Activated CD8-positive, alpha-beta memory T cell treated with anti-CD3 and anti-CD28 coated beads, Interleukin-2, amount 50 U/mL, for 48 hours (primary cell): Measurements from ENCODE around the gene CENPU.
"Not testable (repeated sequence)": the region's sequence is repeated elsewhere in the genome, so short reads cannot be mapped to it uniquely, and the experiment has no call there.

Experiments
- DNase-seq: peaks from one replicate; pipeline ENCODE4 v3.0.0-alpha.2; 2020

The CENPU gene

DNA sequence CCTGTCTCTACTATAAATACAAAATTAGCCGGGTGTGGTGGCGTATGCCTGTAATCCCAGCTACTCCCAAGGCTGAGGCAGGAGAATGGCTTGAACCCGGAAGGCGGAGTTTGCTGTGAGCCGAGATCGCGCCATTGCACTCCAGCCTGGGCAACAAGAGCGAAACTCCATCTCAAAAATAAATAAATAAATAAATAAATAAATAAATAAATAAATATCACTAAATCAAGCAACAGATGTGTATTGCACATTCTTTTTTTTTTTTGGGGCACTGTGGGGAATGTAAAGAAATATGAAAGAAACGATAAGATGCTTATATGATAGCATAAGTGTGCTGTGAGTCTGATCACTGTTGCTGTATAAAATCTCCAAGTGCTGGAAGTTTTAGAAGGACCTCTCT lies 76.1 kb downstream of the CENPU start:
- DNase-seq, result not testable (repeated sequence)

DNA sequence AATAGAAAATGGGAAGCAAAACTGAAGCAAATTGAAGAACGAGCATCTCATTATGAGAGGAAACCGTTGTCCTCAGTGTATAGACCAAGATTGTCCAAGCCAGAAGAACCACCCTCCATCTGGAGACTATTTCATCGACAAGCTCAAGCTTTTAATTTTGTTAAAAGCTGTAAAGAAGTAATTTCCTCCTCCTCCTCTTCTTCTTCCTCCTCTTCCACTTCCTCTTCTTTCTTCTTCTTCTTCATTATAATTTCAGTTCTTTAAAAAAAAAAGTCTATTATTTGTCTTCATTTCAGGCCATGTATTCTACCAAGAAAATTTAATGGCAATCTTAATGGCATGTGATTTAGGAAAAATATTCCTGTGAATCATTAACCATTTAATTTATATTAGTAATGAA lies 76.8 kb downstream of the CENPU start:
- DNase-seq, result no peak

DNA sequence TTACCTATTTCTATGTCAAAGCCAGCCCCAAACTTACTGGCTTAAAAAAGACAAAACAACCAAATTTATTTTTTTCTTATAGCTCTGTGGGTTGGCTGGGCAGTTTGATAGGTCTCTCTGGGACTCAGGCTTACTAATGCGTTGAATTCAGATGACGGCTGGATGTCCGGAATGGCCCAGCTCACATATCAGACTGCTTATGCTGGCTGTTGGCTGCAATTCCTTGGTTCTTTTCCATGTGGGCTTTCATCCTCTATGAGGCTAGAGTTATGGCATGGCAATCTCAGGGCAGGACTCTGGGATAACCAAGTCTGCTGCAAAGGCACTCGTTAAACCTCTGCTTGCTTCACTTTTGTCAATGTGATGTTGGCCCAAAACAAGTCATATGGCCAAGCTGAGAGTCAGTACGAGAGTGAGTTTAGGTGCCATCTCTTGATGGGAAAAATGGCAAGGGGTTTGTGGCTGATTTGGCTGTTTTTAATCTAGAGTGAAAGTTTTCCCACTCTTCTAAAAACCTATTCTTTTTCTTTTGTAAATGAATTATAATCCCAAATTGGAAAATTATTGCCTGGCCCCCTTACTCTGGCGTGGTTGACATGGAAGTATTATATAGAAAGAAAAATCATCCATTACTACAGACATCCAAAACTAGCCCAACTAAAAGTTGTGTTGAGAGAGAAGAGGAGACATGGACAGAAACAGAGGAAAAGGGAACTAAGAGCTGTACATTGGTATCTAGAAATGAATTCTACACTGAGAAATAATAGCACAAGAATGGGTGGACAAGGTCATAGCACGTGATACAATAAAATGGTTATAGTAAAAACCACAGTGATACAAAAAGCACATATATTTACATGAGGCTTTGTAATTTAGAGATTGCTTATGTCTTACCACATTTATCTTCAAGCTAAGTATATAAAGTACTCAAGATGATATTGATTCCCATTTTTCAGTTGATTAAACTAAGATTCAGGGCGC lies 77.7 kb downstream of the CENPU start:
- no peak for DNase-seq

DNA sequence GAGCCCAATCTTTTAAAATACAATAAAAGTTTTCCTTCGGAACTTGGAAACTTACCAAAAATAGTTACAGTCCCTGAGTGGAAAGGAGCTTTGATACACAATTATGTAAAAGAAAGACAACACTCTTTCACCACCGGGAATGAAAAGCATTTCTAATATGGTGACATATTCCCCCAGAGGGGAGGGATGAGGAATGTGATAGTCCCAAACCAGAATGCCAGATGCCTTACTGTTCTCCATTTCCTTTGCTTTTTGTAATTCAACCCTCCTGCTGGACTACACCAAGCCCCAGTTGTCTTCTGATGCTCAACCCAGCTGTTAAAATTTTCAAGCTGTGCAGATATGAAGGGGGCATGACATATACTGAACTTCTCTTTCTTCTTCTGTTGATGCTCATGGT lies 80.2 kb downstream of the CENPU start:
- DNase-seq, result no peak

DNA sequence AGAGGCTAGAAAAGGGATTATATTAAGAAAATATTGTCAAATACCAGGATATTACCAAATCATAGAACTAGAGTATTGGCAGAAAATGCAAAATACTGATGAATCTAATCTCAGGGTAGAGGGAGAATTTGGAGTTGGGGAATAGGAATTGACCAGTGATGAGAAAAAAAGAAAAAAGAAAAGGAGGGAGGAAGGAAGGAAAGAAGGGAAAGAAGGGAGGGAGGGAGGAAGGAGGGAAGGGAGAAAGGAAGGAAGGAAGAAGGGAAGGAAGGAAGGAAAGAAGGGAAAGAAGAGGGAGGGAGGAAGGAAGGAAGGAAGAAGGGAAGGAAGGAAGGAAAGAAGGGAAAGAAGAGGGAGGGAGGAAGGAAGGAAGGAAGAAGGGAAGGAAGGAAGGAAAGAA lies 81.2 kb downstream of the CENPU start:
- DNase-seq, result not testable (repeated sequence)

DNA sequence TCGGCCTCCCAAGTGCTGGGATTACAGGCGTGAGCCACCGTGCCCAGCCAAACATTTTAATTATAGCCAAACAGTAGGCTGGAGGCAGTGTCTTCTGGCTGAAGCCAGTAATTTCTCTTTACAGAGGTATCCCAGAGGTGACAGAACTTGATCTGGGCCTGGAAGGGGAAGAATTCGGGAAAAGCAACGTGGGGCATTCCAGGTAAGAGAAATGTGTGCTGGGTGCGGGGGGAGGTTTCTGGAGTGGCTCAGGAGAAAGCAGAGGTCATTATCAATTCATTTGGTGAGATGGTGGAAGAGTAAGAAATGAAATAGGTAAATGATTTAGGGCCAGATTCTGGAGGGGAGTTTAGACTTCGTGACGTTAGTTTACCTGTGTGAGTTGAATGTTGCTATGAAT lies 82.0 kb downstream of the CENPU start:
- no peak for DNase-seq

DNA sequence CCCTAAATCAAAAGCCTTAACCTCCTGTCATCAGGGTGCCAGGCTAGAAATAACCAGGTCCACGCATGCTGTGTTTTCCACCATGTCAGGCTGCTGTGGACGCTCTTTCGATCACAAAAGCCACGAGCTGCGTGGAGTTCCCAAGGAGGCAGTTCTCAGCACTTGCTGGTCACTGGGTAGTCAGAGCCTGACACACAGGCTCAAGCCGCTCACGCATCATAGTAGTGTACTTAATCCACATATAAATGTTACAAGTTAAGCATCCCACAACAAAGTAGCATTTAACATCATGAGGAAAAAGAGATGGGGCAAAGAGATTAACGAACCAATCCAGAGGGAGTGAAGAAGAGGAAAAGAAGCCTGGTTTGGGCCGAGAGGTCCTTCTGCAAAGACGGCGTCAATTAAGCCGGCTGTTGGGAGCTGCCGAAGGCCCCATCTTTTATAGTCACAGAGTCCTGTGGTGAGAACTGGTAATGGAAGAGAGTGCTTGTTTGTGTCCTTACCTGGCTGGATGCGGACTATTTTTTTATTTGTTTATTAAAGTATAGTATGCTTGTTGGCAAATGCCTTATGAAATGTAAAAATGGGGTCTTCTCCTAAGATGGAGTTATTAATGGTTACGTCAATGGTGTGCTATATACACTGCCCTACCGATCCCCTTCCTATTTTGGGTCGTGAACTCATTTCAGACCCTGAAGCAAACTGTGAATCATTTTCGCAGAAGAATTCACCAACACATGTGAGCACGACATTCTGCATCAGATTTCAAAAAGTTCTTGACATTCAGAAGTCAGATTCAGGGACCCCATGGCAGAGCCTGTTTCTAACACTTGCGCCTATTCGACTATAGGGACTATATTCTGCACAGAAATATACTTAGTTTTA lies 83.7 kb downstream of the CENPU start:
- DNase-seq, result peak; percentile 63

DNA sequence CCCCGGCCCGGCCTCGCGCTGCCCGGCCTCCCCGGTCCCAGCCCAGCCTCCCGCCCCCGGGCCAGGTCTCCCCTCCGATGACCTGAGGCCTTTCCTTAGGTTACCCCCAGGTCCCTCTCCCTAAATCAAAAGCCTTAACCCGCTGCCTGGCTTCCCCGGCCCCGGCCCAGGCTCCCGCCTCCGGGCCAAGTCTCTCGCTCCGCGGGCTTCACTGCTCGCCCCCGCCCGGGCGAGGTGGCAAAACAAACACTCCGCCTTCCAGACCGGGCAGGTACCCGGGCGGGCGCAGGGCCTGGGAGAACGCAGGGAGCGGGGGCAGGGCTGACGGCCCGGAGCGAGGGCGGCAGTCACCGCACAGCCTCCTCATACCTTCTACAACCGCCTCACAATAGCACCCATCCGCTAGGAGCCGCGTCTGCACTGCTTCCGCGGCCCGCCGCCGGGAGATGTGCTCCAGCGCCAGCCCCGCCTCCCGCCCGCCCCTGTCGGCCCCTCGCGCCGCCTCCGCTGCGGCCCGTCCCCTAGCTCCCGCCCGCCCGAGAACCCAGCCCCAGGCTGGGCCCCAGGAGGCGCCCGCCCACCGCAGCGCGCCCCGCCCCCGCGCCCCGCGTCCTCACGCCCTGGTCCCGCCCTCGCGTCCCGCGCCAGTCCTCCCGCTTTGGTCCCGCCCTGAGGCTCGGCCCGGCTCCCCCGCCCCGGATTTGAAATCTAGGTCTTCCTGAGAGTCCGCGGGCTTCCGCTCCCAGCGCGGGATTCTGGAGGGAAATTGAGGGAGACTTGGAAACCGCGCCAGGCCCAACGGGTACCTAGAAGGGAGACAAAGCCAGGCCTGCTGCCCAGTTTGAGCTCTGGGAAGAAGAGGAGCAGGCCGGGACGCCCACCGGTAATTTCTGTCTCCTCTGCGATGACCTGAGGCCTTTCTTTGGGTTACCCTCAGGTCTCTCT lies 84.6 kb downstream of the CENPU start, which contains the start of the genes CASP3 and PRIMPOL:
Gene CASP3 (minus strand): TSS at position 422 of the 945 bp plus-strand sequence. CDS start 10,994 bp downstream, outside the sequence.
Gene PRIMPOL (plus strand): TSS at position 713 of the 945 bp plus-strand sequence. CDS start 7,403 bp downstream, outside the sequence.
- peak; percentile 98 for DNase-seq

DNA sequence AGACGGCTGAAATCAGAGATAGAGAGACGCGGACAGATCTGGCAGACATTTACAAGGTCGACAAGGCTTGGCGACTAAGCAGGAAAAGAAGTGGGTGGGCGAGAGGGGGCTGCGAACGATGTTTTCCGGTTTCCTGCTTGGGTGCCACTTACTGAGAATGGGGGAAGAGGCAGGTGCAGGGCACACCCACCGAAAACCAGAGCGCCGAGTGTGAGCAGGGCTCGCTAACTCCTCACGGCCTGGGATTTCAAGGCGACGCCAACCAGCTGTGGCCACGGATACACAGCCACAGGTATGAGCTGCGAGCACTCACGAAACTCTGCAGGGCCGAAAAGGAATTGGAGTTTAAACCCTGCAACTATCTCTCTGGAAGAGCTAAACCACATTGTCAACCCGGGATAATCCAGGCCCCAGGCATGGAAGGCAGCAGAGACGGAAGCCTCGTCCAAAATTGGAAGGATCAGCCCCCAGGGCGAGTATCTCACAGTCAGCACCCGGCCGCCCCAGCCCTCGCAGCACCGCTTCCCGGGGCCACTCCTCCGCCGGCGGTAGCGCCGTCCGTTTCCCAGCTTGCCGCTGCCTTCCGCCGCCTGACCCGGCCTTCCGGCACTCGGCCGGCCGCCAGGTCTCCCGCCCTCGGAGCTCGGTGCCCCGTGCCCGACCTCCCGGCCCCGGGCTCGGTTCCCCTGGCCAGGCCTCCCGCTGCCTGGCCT lies 85.4 kb downstream of the CENPU start:
- DNase-seq, result peak; percentile 73

DNA sequence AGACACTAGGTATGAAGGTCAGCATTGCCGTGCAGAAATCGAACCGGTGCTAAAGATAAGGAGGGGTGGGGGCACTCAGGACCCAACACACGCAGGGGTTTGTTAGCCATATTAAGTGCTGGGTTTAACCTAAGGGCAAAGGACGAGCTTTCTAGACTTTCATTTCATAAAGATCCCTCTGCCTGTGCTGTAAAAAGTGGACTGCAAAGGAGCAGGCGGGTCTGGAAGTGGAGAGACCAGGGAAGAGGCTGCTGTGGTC lies 85.9 kb downstream of the CENPU start:
- no peak for DNase-seq

DNA sequence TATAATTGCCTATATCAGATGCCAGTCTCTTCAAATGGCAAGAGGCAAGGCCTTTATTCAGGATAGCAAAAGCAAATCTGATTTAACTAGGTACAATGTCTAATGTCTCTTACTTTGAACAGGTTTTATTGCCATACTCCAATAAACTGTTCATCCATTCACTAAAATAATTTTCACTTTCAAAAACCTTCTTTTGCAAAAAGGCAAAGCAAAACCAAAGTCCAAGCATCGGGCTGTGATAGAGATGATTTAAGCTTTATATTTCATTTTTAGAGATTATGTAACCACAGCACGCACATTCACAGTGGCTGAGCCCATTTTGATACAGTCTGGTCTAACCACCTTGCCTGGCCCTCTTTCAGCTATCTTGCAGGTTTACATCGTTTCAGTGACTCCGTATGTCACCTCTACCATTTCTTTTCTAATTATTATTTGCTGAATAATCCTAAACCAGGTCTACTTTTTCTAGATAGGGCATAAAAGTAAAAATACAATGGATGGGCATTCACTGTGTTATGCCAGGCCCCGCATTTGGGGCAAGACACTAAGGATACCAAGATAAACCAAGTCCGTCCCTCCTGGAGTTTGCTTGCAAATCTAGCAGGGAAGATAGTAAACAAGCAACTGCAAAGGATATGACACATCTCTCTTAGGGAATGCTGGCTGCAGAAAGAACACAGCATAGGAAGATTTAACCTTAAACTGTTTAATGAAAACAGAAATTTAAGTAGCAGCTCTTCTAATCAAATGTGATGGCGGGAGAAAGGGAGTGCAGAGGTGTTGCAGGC lies 86.4 kb downstream of the CENPU start:
- DNase-seq, result no peak

DNA sequence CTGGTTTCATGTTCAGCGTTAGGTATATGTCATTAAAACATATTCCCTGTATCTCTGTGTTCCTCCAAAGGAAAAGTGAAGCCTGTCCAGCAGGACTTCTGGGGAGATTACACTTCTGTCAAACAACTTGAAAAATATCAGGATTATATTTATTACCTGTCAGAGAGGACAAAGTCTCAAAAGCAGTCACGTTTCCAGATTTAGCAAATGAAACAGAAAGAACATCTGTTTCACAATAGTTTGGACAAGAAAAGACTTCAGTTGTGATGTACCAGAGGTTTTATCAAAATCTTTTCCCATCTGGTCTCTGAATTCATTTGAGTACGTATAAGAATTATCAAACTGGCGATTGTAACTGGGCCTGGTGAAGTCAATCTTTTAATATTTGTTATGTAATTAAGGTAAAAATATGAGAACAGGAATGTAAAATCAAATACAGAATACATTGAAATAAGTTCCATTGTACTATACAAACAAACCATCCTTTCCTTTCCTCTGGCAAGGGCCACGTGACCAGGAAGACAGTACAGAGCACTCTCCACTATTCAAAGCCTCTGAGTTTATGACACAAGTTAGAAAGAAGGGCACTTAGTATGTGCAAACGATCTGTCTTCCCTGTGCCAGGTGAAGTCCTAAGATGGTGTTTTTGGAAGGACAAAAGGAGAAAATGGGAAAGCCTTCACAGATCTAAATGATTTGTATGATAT lies 87.8 kb downstream of the CENPU start:
- no peak for DNase-seq

DNA sequence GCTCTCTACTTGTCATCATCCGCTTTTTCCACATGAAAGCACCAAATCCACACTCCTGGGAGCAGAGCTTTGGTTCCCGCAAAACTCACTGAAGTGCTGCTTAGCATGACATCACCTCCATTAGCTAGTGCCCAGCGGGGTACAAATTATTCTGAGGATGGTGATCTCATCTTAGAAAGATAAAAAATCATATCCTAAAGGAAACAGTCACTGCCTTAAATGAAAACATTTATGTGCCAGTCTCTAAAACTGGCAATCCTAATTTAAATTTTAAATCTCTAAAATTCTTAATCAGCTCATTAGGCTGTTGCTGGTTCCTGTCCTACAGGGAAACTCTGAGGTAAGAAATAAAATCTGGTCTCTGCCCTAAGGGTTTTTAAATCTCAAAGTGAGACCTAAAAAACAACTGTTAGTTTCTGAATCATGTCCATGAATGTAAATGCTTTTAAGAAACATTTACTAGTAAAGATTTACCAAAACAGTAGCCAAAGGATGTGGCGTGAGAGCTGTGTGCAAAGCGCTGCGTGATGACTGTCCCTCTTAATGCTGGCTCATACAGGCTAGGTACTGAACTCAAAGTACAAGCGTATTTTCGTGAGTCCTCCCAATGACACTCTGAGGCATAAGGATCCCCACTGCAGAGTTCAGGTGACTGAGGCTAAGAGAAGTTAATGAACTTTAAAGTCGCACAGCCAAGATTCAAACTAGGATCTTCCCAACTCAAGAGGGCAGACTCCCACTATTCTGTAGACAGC lies 89.2 kb downstream of the CENPU start:
- no peak for DNase-seq
